Measurements from ENCODE around the gene RINL.

RINL gene

GRCh38 chr19:38877781-38878574 lies at the start of gene RINL:
TSS of gene RINL (minus strand) at chr19:38878275. CDS start at chr19:38876742, 1,533 bp downstream.
- DNase-seq (ENCODE audit: low spot score) = no peak

GRCh38 chr19:38924388-38924787 lies 46.3 kb upstream of the RINL start:
- no peak for DNase-seq (ENCODE audit: low spot score)

- DNase-seq (ENCODE audit: low spot score) = no peak
Measured at GRCh38 chr19:38922482-38922881, 44.4 kb upstream of the RINL start.

GRCh38 chr19:38921420-38922274 lies 43.6 kb upstream of the RINL start:
- DNase-seq (ENCODE audit: low spot score) = no peak

- DNase-seq (ENCODE audit: low spot score) = no peak
Measured at GRCh38 chr19:38920602-38921419, 42.7 kb upstream of the RINL start.

- DNase-seq (ENCODE audit: low spot score) = no peak
Measured at GRCh38 chr19:38919837-38920601, 41.9 kb upstream of the RINL start.

- DNase-seq (ENCODE audit: low spot score) = no peak
Measured at GRCh38 chr19:38918526-38918925, 40.5 kb upstream of the RINL start.

GRCh38 chr19:38917921-38918491 lies 39.9 kb upstream of the RINL start:
- DNase-seq (ENCODE audit: low spot score) = no peak

GRCh38 chr19:38917516-38917915 lies 39.4 kb upstream of the RINL start:
- no peak for DNase-seq (ENCODE audit: low spot score)

- no peak for DNase-seq (ENCODE audit: low spot score)
Measured at GRCh38 chr19:38915329-38916321, 37.5 kb upstream of the RINL start.

GRCh38 chr19:38913958-38914357 lies 35.9 kb upstream of the RINL start:
- no peak for DNase-seq (ENCODE audit: low spot score)

GRCh38 chr19:38912600-38913514 lies 34.8 kb upstream of the RINL start:
- DNase-seq (ENCODE audit: low spot score) = no peak

- DNase-seq (ENCODE audit: low spot score) = no peak
Measured at GRCh38 chr19:38911388-38912001, 33.4 kb upstream of the RINL start.

- no peak for DNase-seq (ENCODE audit: low spot score)
Measured at GRCh38 chr19:38910488-38910887, 32.4 kb upstream of the RINL start.

- DNase-seq (ENCODE audit: low spot score) = no peak
Measured at GRCh38 chr19:38908911-38909310, 30.8 kb upstream of the RINL start.

GRCh38 chr19:38907670-38908069 lies 29.6 kb upstream of the RINL start:
- no peak for DNase-seq (ENCODE audit: low spot score)

GRCh38 chr19:38907227-38907626 lies 29.2 kb upstream of the RINL start:
- DNase-seq (ENCODE audit: low spot score) = no peak

- DNase-seq (ENCODE audit: low spot score) = no peak
Measured at GRCh38 chr19:38905620-38906019, 27.5 kb upstream of the RINL start.

Measured in globus pallidus (tissue), 1 donor.